Ovary (tissue), 3 donors: ENCODE results near the gene FOCAD.

Experiments
- POLR2A ChIP-seq: fragments of 450-650 bp; IDR thresholded peaks from one replicate; pipeline ENCODE4 v1.6.1; 2017; ENCODE audit warnings: antibody characterized with exemption, mild to moderate bottlenecking, moderate library complexity
- TF ChIP-seq, protein P1 (sequence below), 3 donors: fragments of 450-650 bp in 2 of 3; fragments of 200-600 bp in 1 of 3; IDR thresholded peaks; one replicate each; pipeline versions ENCODE4 v1.5.1 to v1.8.0; 2016 to 2022; ENCODE audit warnings: antibody characterized with exemption in 3 of 3, mild to moderate bottlenecking in 1 of 3
- donor health status: DM: no; HTN: no; CAD: no.

DNA sequence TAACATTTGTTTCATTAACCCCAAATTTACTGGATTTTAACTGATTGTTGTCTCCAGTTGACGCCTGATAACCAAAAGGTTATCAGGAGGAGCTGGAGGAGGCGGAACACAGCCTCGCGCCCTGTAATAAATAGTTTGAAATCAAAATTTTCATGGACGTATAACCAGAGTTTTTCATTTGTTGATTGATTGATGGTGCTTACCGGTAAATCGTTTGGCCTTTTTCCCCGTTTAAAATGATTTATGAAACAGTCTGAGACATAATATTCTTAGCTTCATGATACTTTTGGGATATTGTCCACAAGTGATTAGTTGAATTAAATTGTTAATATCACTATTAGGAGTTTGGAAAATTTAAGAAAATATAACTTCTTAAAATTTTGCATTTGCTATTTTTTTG, 1.7 kb downstream of the FOCAD start:
- TF ChIP-seq, protein P1, sequence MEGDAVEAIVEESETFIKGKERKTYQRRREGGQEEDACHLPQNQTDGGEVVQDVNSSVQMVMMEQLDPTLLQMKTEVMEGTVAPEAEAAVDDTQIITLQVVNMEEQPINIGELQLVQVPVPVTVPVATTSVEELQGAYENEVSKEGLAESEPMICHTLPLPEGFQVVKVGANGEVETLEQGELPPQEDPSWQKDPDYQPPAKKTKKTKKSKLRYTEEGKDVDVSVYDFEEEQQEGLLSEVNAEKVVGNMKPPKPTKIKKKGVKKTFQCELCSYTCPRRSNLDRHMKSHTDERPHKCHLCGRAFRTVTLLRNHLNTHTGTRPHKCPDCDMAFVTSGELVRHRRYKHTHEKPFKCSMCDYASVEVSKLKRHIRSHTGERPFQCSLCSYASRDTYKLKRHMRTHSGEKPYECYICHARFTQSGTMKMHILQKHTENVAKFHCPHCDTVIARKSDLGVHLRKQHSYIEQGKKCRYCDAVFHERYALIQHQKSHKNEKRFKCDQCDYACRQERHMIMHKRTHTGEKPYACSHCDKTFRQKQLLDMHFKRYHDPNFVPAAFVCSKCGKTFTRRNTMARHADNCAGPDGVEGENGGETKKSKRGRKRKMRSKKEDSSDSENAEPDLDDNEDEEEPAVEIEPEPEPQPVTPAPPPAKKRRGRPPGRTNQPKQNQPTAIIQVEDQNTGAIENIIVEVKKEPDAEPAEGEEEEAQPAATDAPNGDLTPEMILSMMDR (IDR thresholded peaks at IDR 0.05) = no peak
- TF ChIP-seq POLR2A = no peak
